NCI-H774 (cell line): Measurements from ENCODE around the gene EIF5A.

Experiments
- DNase-seq: peaks from one replicate; lab custom pipeline; 2025; lab: John Stamatoyannopoulos, UW

The EIF5A gene

GRCh38 chr17:7285679-7286078, 21.7 kb upstream of the EIF5A start:
- no peak for DNase-seq

- no peak for DNase-seq
These were observed 18.0 kb upstream of the EIF5A start for GRCh38 chr17:7289256-7290032.

GRCh38 chr17:7290166-7290565, 17.3 kb upstream of the EIF5A start:
- no peak for DNase-seq

GRCh38 chr17:7290685-7291084, 16.7 kb upstream of the EIF5A start:
- DNase-seq, result no peak

GRCh38 chr17:7292194-7292593, 15.2 kb upstream of the EIF5A start:
- DNase-seq, result no peak

GRCh38 chr17:7292729-7293128, 14.7 kb upstream of the EIF5A start:
- no peak for DNase-seq

- no peak for DNase-seq
These were observed 14.3 kb upstream of the EIF5A start for GRCh38 chr17:7293159-7293558.

- DNase-seq, result no peak
These were observed 13.4 kb upstream of the EIF5A start for GRCh38 chr17:7293816-7294613.

- DNase-seq, result peak; percentile 3
These were observed 12.7 kb upstream of the EIF5A start, which contains the start of gene YBX2 for GRCh38 chr17:7294614-7295153. TSS of gene YBX2 (minus strand) at chr17:7294639. CDS start at chr17:7294500, 139 bp downstream.

- DNase-seq, result no peak
These were observed 11.9 kb upstream of the EIF5A start for GRCh38 chr17:7295230-7296180.

- peak; percentile 41 for DNase-seq
These were observed 11.1 kb upstream of the EIF5A start for GRCh38 chr17:7296189-7296861.

GRCh38 chr17:7304179-7304578, 3.2 kb upstream of the EIF5A start:
- no peak for DNase-seq

GRCh38 chr17:7307686-7308624, 527 bp downstream of the EIF5A start:
- no peak for DNase-seq

GRCh38 chr17:7308625-7309433, 1.4 kb downstream of the EIF5A start:
- peak; percentile 44 for DNase-seq

GRCh38 chr17:7309628-7310027, 2.2 kb downstream of the EIF5A start:
- no peak for DNase-seq

GRCh38 chr17:7311110-7311705, 3.8 kb downstream of the EIF5A start:
- DNase-seq, result no peak

- no peak for DNase-seq
These were observed 5.1 kb downstream of the EIF5A start for GRCh38 chr17:7312432-7313087.
